Osteoblast (primary cell): ENCODE measurements around the gene QRSL1. TPM values are rescaled to one million over a fixed set of nuclear protein-coding genes. Genes with fewer than 3 reads are reported as not detected.

Experiments used
- DNase-seq: peaks from one replicate; pipeline ENCODE4 v3.0.0; 2011; ENCODE audit warnings: low spot score, mixed read lengths; ENCODE audit not compliant: insufficient read length; ENCODE audit errors: missing footprints
- H2AFZ ChIP-seq: 2 replicates; pipeline ENCODE4 v1.6.0; 2011; ENCODE audit warnings: mild to moderate bottlenecking, low read length
- H3K27ac ChIP-seq: 2 replicates; pipeline ENCODE4 v1.5.1; 2011; ENCODE audit warnings: mild to moderate bottlenecking, low read depth, low read length, moderate library complexity
- H3K27me3 ChIP-seq: 2 replicates; pipeline ENCODE4 v1.6.0; 2012; ENCODE audit warnings: mild to moderate bottlenecking, control low read depth, inconsistent platforms, low read length, moderate library complexity; ENCODE audit not compliant: insufficient read depth
- H3K36me3 ChIP-seq: 2 replicates; pipeline ENCODE4 v1.5.1; 2011; ENCODE audit warnings: mild to moderate bottlenecking, low read length, control low read depth, moderate library complexity; ENCODE audit not compliant: insufficient read depth
- H3K4me1 ChIP-seq: 2 replicates; pipeline ENCODE4 v1.5.1; 2011; ENCODE audit warnings: mild to moderate bottlenecking, low read length, control low read depth, moderate library complexity; ENCODE audit not compliant: insufficient read depth
- H3K4me2 ChIP-seq: 2 replicates; pipeline ENCODE4 v1.6.0; 2011; ENCODE audit warnings: mild to moderate bottlenecking, low read length; ENCODE audit not compliant: insufficient read depth
- H3K4me3 ChIP-seq: fragments of 200-600 bp; sonication (generic); 3 replicates; pipeline ENCODE4 v1.5.1; 2012; ENCODE audit warnings: mild to moderate bottlenecking, low read length, inconsistent platforms; ENCODE audit not compliant: insufficient read depth
- H3K79me2 ChIP-seq: 2 replicates; pipeline ENCODE4 v1.6.0; 2012; ENCODE audit warnings: mild to moderate bottlenecking, low read length, control low read depth, inconsistent platforms; ENCODE audit not compliant: insufficient read depth
- H3K9me3 ChIP-seq: 2 replicates; pipeline ENCODE4 v1.5.1; 2011; ENCODE audit warnings: low read depth, low read length, control low read depth
- H4K20me1 ChIP-seq: 2 replicates; pipeline ENCODE4 v1.6.0; 2012; ENCODE audit warnings: mild to moderate bottlenecking, low read length, control low read depth; ENCODE audit not compliant: insufficient read depth
- total RNA-seq: library from RNA; depleted of rRNA; stranded (reverse); fragments of >200 nt; gene quantifications from 2 replicates; pipeline ENCODE4 v1.2.3, GENCODE V29; 2012
- TF ChIP-seq, protein P1 (sequence below): IDR thresholded peaks from 2 replicates; pipeline ENCODE4 v1.5.1; 2011; ENCODE audit warnings: mild to moderate bottlenecking, low read depth, low read length, moderate library complexity; ENCODE audit errors: extremely low read depth

Gene QRSL1
- total RNA-seq, 1 donor: 12.7 TPM

DNA sequence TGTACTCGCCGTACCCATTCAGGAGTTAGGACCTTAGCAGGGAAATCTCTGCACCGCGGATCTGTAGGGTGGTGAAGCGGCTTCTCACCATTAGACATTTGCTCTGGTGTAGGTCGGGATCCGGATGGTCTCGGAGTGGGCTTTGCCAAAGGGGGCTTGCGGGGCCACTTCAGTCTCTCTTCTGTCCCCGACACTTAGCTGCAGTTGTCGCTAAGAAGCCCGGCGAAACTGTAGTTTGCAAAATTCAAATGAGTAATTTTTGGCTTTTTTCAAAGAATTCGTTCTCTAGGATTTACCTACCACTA, 433 bp downstream of the QRSL1 start:
- no peaks in the 10 kb centered on the region for H3K27me3 ChIP-seq
- TF ChIP-seq, protein P1, sequence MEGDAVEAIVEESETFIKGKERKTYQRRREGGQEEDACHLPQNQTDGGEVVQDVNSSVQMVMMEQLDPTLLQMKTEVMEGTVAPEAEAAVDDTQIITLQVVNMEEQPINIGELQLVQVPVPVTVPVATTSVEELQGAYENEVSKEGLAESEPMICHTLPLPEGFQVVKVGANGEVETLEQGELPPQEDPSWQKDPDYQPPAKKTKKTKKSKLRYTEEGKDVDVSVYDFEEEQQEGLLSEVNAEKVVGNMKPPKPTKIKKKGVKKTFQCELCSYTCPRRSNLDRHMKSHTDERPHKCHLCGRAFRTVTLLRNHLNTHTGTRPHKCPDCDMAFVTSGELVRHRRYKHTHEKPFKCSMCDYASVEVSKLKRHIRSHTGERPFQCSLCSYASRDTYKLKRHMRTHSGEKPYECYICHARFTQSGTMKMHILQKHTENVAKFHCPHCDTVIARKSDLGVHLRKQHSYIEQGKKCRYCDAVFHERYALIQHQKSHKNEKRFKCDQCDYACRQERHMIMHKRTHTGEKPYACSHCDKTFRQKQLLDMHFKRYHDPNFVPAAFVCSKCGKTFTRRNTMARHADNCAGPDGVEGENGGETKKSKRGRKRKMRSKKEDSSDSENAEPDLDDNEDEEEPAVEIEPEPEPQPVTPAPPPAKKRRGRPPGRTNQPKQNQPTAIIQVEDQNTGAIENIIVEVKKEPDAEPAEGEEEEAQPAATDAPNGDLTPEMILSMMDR: no peak
- no peak for DNase-seq
- no peaks in the 10 kb centered on the region for H3K9me3 ChIP-seq
- peaks cover 12% of the 10 kb centered on the region for H3K4me1 ChIP-seq
- H3K36me3 ChIP-seq: no peaks in the 10 kb centered on the region
- H3K4me3 ChIP-seq: peak overlapping the region; percentile 85
- H3K27ac ChIP-seq: peak overlapping the region; percentile 77
- H2AFZ ChIP-seq: peak overlapping the region; percentile 86
- H3K79me2 ChIP-seq: peaks cover 41% of the 10 kb centered on the region
- peaks cover 9% of the 10 kb centered on the region for H4K20me1 ChIP-seq
- peak overlapping the region; percentile 81 for H3K4me2 ChIP-seq

DNA sequence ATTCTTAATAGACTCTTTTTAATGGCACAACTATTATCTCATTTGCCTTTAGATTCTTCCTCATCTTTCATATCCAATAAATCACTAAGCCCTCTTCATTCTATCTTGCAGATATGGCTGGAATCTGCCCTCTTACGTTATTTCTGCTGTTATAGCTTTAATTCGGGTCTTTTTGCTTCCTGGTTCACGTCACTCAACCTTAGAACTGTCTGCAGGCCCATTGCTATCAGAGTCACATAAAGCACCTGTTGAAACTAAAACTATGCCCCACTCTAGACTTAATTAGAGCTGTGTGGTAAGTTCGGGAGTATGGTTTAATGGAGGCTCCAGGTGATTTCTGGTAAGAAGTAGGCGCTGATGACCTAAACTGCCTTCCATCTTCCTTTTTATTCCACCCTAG, 988 bp downstream of the QRSL1 start:
- TF ChIP-seq, protein P1: no peak
- H3K36me3 ChIP-seq: no peaks in the 10 kb centered on the region
- peaks cover 47% of the 10 kb centered on the region for H3K79me2 ChIP-seq
- peaks cover 12% of the 10 kb centered on the region for H3K4me1 ChIP-seq
- H3K4me3 ChIP-seq: peak overlapping the region; percentile 85
- no peaks in the 10 kb centered on the region for H3K9me3 ChIP-seq
- H2AFZ ChIP-seq: peak overlapping the region; percentile 86
- DNase-seq: peak; percentile 38
- H3K27ac ChIP-seq: no peak overlapping the region
- H3K27me3 ChIP-seq: no peaks in the 10 kb centered on the region
- H3K4me2 ChIP-seq: peak overlapping the region; percentile 81
- H4K20me1 ChIP-seq: peaks cover 10% of the 10 kb centered on the region

DNA sequence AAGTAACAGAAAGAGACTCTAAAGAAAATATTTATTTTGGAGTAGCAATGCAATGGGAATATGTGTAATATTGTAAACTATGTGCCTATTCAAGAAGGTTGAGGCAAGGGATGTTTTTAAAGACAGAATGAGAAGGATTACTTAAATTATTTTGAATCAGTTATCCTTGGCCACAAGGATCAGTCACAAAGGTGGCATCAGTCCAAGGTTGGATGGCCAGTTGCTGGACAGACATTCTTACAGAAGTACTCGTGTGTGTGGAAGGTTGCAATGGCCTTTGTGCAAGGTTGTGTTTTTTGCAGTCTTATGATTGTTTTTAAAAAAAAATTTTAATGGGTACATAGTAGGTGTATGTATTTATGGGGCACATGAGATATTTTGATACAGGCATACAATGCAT, 2.0 kb downstream of the QRSL1 start:
- H3K36me3 ChIP-seq: no peaks in the 10 kb centered on the region
- H3K27me3 ChIP-seq: no peaks in the 10 kb centered on the region
- H2AFZ ChIP-seq: no peak overlapping the region
- H4K20me1 ChIP-seq: peaks cover 11% of the 10 kb centered on the region
- no peak overlapping the region for H3K27ac ChIP-seq
- no peak overlapping the region for H3K4me3 ChIP-seq
- no peak overlapping the region for H3K4me2 ChIP-seq
- TF ChIP-seq, protein P1: no peak
- no peaks in the 10 kb centered on the region for H3K9me3 ChIP-seq
- DNase-seq: peak; percentile 58
- peaks cover 48% of the 10 kb centered on the region for H3K79me2 ChIP-seq
- H3K4me1 ChIP-seq: peaks cover 12% of the 10 kb centered on the region

DNA sequence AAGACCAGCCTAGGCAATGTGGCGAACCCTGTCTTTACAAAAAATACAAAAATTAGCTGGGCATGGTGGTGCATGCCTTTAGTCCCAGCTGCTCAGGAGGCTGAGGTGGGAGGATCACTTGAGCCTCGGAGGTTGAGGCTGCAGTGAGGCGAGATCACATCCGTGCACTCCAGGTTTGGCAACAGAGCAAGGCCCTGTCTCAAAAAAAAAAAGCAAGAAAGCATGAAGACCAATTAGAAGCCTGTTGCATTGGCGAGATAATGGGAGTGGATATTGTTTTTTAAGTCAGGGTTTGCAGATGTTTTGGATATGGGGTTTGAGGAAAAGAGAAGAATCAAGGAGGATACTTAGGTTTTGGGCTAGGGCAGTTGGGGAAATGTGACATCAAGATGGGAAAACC, 5.2 kb downstream of the QRSL1 start:
- Histone ChIP-seq H3K4me3 (no peak overlapping the region), H3K27ac (no peak overlapping the region), H3K79me2 (peaks cover 70% of the 10 kb centered on the region), H3K4me1 (peaks cover 10% of the 10 kb centered on the region), H3K9me3 (no peaks in the 10 kb centered on the region), H3K36me3 (no peaks in the 10 kb centered on the region), H2AFZ (no peak overlapping the region), H4K20me1 (peaks cover 30% of the 10 kb centered on the region), H3K4me2 (no peak overlapping the region), H3K27me3 (no peaks in the 10 kb centered on the region)
- TF ChIP-seq, protein P1: no peak
- no peak for DNase-seq
